Small intestine (tissue), 7 donors: ENCODE results near the gene GOLGA7B. TPM values are rescaled to one million over a fixed set of nuclear protein-coding genes. Genes with fewer than 3 reads are reported as not detected.

Experiments
- DNase-seq, 2 donors: peaks; one replicate each; pipeline versions ENCODE4 v3.0.0 to v3.0.0-alpha.2; 2013
- FAIRE-seq: peaks from 2 replicates; lab custom pipeline; 2012; peaks lifted over from hg19 to GRCh38; lab: Jason Lieb, UNC
- H3K27ac ChIP-seq, 3 donors: one replicate each; pipeline ENCODE4 v1.5.1; 2013; ENCODE audit warnings: low read length in 2 of 3, mild to moderate bottlenecking in 2 of 3, control low read depth in 1 of 3, inconsistent platforms in 1 of 3, low read depth in 1 of 3, moderate library complexity in 1 of 3
- H3K27me3 ChIP-seq, 3 donors: one replicate each; pipeline ENCODE4 v1.6.1; 2013; ENCODE audit warnings: low read length in 3 of 3, inconsistent platforms in 1 of 3; ENCODE audit not compliant: control insufficient read depth in 3 of 3, insufficient read depth in 3 of 3
- H3K36me3 ChIP-seq, 3 donors: one replicate each; pipeline ENCODE4 v1.6.1; 2013; ENCODE audit warnings: low read length in 3 of 3, inconsistent platforms in 1 of 3, low read depth in 1 of 3, mild to moderate bottlenecking in 1 of 3, moderate library complexity in 1 of 3; ENCODE audit not compliant: control insufficient read depth in 3 of 3, insufficient read depth in 2 of 3
- H3K4me1 ChIP-seq, 3 donors: one replicate each; pipeline ENCODE4 v1.6.1; 2013; ENCODE audit warnings: low read length in 2 of 3, inconsistent platforms in 1 of 3, low read depth in 1 of 3, mild to moderate bottlenecking in 1 of 3, moderate library complexity in 1 of 3; ENCODE audit not compliant: control insufficient read depth in 3 of 3, insufficient read depth in 2 of 3
- H3K4me3 ChIP-seq, 3 donors: one replicate each; pipeline ENCODE4 v1.5.1; 2013; ENCODE audit warnings: low read length in 3 of 3, control low read depth in 1 of 3, inconsistent platforms in 1 of 3, low read depth in 1 of 3, mild to moderate bottlenecking in 1 of 3, moderate library complexity in 1 of 3
- H3K9me3 ChIP-seq, 2 donors: one replicate each; pipeline ENCODE4 v1.6.1; 2013; ENCODE audit warnings: low read depth in 1 of 2, low read length in 1 of 2; ENCODE audit not compliant: control insufficient read depth in 2 of 2, insufficient read depth in 1 of 2
- WGBS, 3 donors: extraction: QIAGEN DNeasy Blood & Tissue Kit; methylation state at CpG; one replicate each; pipeline ENCODE4 v1.1.7; 2013; 5-methylcytosine and 5-hydroxymethylcytosine counted together
- polyA plus RNA-seq, 4 donors: library from polyadenylated mRNA; stranded (reverse) in 3 of 4; unstranded in 1 of 4; fragments of 200-250 nt in 3 of 4; fragments of 120-200 nt in 1 of 4; gene quantifications; one replicate each; pipeline versions ENCODE4 v1.2.1 to v1.2.3, GENCODE V29; 2013
- donor health status: healthy with polysubstance abuse.
- donor health status: control.
- donor health status: control.
- donor health status: Bipolar disorder and iron deficiency.
- donor health status: healthy.

Gene GOLGA7B
- polyA plus RNA-seq, 4 donors, result 1.9 to 5.3 (median 4.0) TPM

GRCh38 chr10:97887399-97887798 is 37.8 kb downstream of the GOLGA7B start:
- H3K27me3 ChIP-seq, result peaks cover 0 to 2% (median 0%) of the 10 kb centered on the region in 3 donors
- H3K4me3 ChIP-seq, result no peak overlapping the region
- FAIRE-seq (no peak), DNase-seq (no peak)
- H3K4me1 ChIP-seq, result peaks cover 0 to 23% (median 0%) of the 10 kb centered on the region in 3 donors
- H3K9me3 ChIP-seq, result no peaks in the 10 kb centered on the region
- H3K27ac ChIP-seq, result no peak overlapping the region
- WGBS, 3 donors, result 82 to 86% (median 86%) methylated on average over 6 of the region's 6 CpGs
- no peaks in the 10 kb centered on the region for H3K36me3 ChIP-seq

DNA sequence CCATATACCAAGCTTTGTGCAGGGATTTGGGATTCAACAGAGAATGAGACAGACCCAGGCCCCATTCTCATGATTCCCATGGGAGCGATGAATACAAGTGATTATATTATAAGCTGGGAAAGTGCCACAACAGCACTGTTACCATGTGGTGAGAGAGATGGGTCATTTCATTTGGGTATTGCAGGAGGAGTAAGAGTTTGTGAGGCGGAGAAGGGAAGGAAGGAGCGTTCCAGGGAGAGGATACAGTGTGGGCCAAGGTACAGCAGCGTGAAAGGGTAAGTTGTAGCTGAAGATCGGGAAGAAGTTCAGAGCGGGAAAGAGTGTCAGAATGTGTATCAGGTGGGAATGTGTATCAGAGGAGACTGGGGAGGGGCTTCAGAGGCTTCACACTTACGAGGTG is 38.5 kb downstream of the GOLGA7B start:
- Histone ChIP-seq H3K36me3 (no peaks in the 10 kb centered on the region), H3K4me3 (no peak overlapping the region), H3K9me3 (no peaks in the 10 kb centered on the region), H3K4me1 (peaks cover 0 to 24% (median 0%) of the 10 kb centered on the region in 3 donors), H3K27ac (no peak overlapping the region), H3K27me3 (peaks cover 0 to 2% (median 0%) of the 10 kb centered on the region in 3 donors)
- 80 to 90% (median 89%) methylated on average over 7 of the region's 7 CpGs for WGBS, 3 donors
- FAIRE-seq (no peak), DNase-seq (no peak)

GRCh38 chr10:97888641-97889262 is 39.1 kb downstream of the GOLGA7B start:
- Histone ChIP-seq H3K36me3 (no peaks in the 10 kb centered on the region), H3K9me3 (no peaks in the 10 kb centered on the region), H3K4me1 (peaks cover 0 to 24% (median 0%) of the 10 kb centered on the region in 3 donors), H3K27ac (no peak overlapping the region), H3K4me3 (no peak overlapping the region), H3K27me3 (peaks cover 0 to 2% (median 0%) of the 10 kb centered on the region in 3 donors)
- FAIRE-seq (no peak), DNase-seq (peak; percentile 28 to 68)
- 24 to 56% (median 40%) methylated on average over 11 to 12 of the region's 12 CpGs for WGBS, 3 donors

DNA sequence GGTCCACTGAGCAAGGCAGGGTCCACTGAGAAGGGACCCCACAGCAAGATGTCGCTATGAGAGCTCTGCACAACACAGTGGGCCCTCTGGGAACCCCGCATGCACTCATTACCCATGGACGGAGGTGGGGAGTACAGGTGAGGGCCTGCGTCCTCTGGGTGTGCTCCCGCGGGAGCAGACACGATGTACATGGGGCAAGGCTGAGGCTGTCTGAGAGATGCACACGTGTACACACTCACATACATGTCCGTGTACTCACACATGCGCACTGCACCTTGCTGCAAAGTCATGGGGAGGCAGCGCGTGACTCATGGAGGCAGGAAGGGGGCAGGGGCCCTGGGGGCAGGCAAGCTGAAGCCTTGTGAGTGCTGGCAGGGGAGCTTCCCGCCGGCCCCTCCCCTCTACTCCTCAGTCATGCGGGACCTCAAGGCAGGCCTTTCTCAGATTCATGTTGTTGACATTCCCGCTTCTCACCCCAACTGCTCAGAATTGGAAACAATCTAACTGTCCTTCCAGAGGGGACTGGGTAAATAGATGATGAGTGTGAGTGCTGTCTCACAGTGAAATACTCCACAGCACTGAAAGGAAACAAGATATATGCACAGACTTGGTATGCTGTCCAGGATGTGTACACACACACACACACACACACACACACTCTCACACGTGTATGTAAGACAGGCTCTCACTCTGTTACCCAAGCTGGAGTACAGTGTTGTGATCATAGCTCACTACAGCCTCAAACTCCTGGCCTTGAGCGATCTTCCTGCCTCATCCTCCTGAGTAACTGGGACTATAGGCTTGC is 40.0 kb downstream of the GOLGA7B start:
- Histone ChIP-seq H3K4me3 (no peak overlapping the region), H3K9me3 (no peaks in the 10 kb centered on the region), H3K27ac (peak overlapping the region in 1 of 3 donors; percentile 22), H3K4me1 (peaks cover 0 to 24% (median 0%) of the 10 kb centered on the region in 3 donors), H3K27me3 (peaks cover 0 to 2% (median 0%) of the 10 kb centered on the region in 3 donors), H3K36me3 (no peaks in the 10 kb centered on the region)
- WGBS, 3 donors, result 65 to 78% (median 74%) methylated on average over 18 of the region's 18 CpGs
- FAIRE-seq (no peak), DNase-seq (peak in 1 of 2 donors; percentile 44)

DNA sequence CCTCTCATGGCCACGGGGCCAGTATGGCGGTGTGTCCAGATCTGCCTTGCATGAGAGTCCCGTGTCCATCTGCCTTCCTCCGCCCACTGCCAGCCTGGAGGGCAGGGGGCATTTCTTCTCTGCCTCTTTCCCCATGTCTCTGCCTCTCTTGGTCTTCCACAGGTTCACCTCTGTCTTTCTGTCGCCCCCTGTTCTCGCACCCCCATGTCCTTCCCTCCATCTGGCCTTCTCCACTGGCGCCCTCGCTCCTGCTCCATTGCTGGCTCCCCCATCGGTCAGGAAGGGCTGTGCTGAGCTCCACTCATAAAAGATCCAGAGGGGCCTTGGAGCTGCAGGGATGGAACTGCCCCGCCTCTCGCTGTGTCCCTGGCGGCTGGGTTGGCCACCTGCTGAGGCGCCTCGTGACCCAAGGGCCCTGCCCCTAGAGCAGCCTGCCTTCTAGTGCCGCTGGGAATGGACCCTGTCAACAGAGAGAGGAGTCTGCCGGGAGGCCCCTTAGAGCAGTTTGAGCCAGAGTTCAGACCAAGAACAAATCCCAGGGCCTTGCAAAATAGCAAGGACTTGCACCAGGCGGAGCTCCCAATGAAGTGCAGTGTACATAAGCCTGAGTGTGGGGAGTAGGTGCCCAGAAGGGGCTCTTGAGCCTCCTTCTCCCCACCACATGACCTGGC is 42.0 kb downstream of the GOLGA7B start:
- Histone ChIP-seq H3K36me3 (no peaks in the 10 kb centered on the region), H3K4me1 (peaks cover 0 to 24% (median 0%) of the 10 kb centered on the region in 3 donors), H3K9me3 (no peaks in the 10 kb centered on the region), H3K4me3 (no peak overlapping the region), H3K27me3 (peaks cover 0 to 3% (median 0%) of the 10 kb centered on the region in 3 donors), H3K27ac (peak overlapping the region in 1 of 3 donors; percentile 36)
- DNase-seq, result peak in 1 of 2 donors; percentile 87
- WGBS, 3 donors, result 71 to 77% (median 76%) methylated on average over 17 of the region's 17 CpGs
- FAIRE-seq, result no peak

DNA sequence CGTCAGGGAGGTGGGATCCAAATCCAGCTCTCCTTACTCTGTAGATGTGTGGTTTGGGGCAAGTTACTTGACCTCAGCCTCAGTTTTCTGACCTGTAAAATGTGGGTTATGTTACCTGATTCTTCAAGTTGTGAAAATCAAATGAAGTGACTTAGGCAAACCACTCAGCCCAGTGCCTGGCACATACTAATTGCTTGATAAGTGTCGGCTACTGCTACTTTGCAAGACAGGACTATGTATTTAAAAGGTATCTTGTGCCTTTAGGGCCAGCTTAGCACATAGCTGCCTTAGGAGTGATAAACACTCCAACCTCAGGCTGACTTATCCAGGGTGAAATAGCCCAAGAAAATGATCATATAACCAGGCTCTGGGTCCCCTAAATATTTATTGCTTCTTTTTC is 42.9 kb downstream of the GOLGA7B start:
- 89 to 93% (median 89%) methylated on average over 2 of the region's 2 CpGs for WGBS, 3 donors
- Histone ChIP-seq H3K4me1 (peaks cover 0 to 24% (median 0%) of the 10 kb centered on the region in 3 donors), H3K4me3 (no peak overlapping the region), H3K36me3 (no peaks in the 10 kb centered on the region), H3K9me3 (no peaks in the 10 kb centered on the region), H3K27ac (no peak overlapping the region), H3K27me3 (peaks cover 0 to 3% (median 0%) of the 10 kb centered on the region in 3 donors)
- no peak for FAIRE-seq
- no peak for DNase-seq

- H3K27ac ChIP-seq, result no peak overlapping the region
- H3K4me1 ChIP-seq, result peaks cover 0 to 24% (median 0%) of the 10 kb centered on the region in 3 donors
- H3K36me3 ChIP-seq, result no peaks in the 10 kb centered on the region
- peaks cover 0 to 3% (median 0%) of the 10 kb centered on the region in 3 donors for H3K27me3 ChIP-seq
- WGBS, 3 donors, result 80 to 85% (median 80%) methylated on average over 2 of the region's 2 CpGs
- no peak overlapping the region for H3K4me3 ChIP-seq
- no peaks in the 10 kb centered on the region for H3K9me3 ChIP-seq
- FAIRE-seq (no peak), DNase-seq (no peak)
These were observed 43.3 kb downstream of the GOLGA7B start for GRCh38 chr10:97892939-97893338.

DNA sequence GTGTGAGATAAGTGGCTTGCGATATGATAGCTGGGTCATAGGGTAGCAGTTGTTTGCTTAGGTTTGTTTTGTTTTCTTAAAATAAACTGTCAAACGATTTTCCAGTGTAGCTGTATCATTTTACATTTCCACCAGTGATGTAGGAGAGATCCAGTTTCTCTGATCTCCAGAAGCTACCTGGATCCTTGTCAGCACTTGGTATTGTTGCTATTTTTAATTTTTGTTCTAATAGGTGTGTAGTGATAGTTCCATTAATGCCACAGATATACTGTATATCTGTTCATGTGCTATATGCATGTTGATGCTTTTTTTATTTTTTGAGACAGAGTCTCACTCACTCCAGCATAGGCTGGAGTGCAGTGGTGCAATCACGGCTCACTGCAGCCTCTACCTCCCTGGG is 44.4 kb downstream of the GOLGA7B start:
- no peak for FAIRE-seq
- 64 to 69% (median 68%) methylated on average over 3 of the region's 3 CpGs for WGBS, 3 donors

More for the DNA sequence above, 44.4 kb downstream of the GOLGA7B start:
- peaks cover 0 to 16% (median 0%) of the 10 kb centered on the region in 3 donors for H3K4me1 ChIP-seq
- H3K9me3 ChIP-seq, result no peaks in the 10 kb centered on the region
- H3K27ac ChIP-seq, result no peak overlapping the region
- peaks cover 0 to 3% (median 0%) of the 10 kb centered on the region in 3 donors for H3K27me3 ChIP-seq
- H3K4me3 ChIP-seq, result no peak overlapping the region
- H3K36me3 ChIP-seq, result no peaks in the 10 kb centered on the region
- no peak for DNase-seq
